Measurements from ENCODE around the gene TMEM132D.
"Not testable (repeated sequence)": the region's sequence is repeated elsewhere in the genome, so short reads cannot be mapped to it uniquely, and the experiment has no call there.

Gene TMEM132D

DNA sequence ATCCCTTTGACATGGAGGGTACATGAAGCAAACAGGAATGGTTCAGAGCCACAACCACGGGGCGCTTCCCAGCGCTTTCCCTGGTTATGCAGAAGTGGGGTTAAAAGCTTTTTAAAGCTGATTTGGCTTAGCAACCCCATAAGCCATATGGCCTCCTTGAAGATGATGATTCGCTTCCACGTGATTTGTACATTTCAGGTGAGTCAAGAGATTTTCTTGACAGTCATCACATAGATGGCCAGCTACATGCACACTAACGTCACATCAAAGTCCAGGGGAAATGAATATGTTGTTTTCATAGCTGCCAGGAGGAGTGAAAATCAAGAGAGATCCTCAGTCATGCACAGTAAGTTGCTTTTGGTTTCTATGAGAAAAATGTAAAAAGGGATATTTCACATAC lies 309.7 kb downstream of the TMEM132D start:
- DNase-seq, result no peak

DNA sequence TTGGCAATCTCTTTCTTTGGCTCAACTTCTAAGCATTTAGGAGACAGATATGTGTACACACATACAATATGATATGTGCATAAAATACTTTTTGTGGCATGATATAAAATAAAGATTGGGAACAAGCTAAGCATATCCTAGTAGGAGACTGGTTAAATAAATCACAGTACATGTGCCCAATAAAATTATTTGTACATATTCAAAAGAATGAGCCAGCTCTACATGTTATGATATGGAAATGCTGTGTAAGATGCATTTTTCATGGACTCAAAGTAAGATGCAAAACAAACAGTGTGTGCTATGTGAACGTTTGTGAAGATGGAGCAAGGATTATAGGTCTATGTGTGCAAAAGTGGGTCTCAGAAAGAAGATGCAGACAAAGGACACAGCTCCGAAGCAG lies 311.4 kb downstream of the TMEM132D start:
- no peak for DNase-seq

GRCh38 chr12:129589503-129589902 lies 314.3 kb downstream of the TMEM132D start:
- DNase-seq, result no peak

DNA sequence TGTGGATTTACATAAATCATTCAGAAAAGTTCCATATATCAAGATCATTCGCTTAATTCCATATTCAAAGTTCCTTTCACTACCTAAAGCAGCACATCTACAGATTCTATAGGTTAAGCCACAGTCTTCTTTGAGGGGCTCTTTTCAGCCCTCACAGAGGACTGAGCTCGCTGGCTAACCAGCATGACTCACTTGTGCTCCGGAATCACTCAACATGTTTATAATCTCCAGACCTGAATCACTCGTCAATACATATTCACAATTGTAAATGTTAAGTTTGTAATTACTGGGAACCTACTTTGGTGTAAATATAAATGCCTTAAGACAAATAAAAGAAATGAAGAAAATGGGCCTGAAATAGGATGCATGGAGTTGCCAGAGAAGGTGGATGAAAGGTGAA lies 315.7 kb downstream of the TMEM132D start:
- DNase-seq, result no peak

- DNase-seq, result no peak
Observed at GRCh38 chr12:129585296-129585695, 318.5 kb downstream of the TMEM132D start.

DNA sequence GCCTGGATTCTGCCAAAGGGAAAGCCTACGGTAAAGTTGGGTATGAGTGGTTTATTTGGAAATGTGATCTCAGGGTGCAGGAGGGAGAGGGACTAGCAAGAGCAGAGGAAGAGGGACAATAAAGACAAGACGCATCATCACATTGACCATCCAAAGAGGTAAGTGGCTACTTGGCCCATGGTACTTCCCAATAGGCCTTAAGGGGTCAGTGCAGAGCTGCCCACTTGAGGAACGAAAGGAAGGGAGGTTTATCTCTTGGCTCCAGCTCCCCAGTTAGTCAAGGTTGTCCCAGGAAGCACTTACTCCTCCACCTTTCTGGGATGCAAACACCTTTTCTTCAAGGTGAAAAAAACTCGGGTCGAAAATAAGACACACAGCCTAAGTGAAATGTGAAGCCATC lies 323.9 kb downstream of the TMEM132D start:
- no peak for DNase-seq

DNA sequence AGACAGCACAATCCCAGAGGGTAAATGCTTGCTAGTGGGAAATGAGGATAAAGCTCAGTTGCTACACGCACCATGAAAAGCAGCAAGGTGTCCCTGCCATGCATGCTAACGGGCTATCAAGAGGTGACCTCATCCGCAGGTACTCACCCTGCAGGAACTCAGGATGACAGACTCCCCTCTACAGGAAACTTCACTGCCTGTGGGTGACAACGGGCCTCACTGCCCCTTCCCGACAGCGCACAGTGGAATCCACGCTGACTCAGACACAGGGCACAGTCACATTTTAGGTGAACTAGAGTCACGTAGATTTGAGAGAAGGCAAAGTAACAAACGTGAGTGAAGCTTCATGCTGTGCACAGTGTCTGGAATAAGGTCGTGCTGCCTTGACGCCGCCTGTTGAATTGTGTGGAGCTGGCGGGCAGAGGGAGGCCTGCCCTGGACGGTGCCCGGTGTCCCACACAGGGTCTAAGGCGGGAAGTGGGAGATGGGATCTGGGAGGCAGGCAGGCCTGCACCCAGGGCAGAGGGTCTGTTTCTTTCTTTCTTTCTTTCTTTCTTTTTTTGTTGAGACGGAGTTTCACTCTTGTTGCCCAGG lies 331.8 kb downstream of the TMEM132D start:
- no peak for DNase-seq

DNA sequence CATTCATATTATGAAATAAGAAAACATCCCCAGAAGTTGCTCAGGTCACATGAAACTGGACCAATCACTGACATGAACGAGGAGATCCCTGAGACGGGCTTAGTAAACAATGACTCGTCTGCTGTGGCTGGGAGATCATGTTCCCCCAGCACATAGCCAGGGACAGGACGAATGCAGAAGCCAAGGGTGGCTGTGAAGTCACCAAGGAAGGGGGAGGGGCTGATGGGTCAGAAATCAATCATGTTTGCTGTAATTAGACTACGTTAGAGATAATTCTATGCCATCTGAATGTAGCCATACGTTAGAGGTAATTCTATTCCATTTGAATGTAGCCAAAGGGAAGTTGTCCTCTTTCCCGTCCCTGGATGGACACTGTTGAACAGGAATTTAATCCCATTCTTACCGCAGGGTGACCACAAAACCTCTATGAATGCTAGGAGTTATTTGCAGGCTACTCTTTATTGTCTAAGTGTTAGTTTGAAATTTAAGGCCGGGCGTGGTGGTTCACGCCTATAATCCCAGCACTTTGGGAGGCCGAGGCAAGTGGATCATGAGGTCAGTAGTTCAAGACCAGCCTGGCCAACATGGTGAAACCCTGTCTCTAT lies 332.9 kb downstream of the TMEM132D start:
- DNase-seq, result no peak

GRCh38 chr12:129566800-129567199 lies 337.0 kb downstream of the TMEM132D start:
- DNase-seq, result no peak

DNA sequence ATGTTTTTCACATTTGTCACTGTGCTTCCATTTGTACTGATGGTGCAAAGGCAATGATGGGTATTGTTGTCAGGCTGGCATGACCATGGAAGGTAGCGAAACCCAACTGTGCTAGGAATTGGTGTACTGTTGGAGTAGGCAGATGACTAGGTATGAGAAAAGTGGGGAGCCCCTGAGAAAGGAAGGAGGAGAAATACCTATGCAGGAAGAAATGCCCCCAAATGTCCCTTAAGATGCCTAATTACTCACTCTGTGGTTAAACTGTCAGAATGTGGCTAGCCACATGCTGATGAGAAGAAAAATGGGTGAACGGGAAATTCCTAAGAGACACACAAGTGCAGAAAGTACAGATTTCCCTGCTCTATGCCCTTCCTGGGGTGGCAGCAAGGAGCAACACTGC lies 339.1 kb downstream of the TMEM132D start:
- DNase-seq, result no peak

- DNase-seq, result no peak
Observed at GRCh38 chr12:129563266-129563665, 340.6 kb downstream of the TMEM132D start.

GRCh38 chr12:129561304-129561703 lies 342.5 kb downstream of the TMEM132D start:
- DNase-seq, result no peak

DNA sequence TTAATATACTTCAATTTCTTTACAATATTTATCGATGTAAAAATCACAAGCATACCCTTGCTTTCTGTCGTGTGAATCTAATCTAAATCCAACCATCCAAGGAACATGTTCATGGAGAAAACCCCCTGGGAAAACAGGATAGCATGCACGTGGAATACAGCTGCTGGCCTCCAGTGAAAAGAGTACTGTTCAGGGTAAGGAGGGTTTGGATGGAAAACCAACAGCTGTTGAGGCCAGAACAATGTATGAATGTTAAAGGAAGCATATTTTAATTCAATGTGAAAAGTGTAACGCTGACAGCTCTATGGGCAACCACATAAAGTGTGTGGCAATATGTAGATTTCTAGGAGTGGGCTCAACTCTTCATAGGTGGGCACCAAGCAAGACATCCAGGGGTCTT lies 344.0 kb downstream of the TMEM132D start:
- DNase-seq, result no peak

GRCh38 chr12:129558036-129558435 lies 345.8 kb downstream of the TMEM132D start:
- no peak for DNase-seq

GRCh38 chr12:129556082-129556481 lies 347.7 kb downstream of the TMEM132D start:
- no peak for DNase-seq

DNA sequence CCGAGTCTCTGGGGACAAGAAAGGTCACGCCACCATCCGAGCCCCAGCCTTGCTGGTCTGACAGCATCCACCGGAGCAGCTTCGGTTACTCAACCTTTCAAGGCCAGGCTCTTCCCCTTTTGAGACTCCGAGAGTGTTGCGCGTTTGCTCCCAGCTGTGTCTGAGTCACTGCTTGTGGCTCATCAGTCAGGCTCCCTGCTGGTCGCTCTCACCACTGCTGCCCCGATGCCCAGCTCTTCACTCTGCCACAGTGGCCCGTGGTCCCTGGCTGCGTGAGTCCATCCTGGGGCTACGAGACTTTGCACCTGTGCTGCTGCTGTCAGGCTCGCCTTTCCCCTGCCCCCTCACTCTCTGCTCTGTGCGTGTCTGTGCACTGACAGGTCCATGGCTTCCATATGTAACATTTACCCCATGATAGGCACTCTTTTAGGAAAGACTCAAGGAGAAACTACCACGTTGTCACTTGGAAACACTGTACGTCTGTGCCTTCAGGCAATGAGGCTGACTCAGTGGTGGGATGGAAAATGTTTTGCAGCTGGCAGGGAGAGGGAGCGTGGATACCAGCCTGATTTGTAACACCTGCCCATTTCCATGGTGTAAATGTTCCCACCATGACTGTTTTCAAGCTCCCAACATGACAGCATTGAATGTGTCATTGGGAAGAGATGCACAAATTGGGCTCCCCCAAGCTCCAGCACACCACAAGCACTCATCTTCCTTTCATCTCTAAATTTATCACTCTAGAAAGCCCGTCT lies 350.7 kb downstream of the TMEM132D start:
- no peak for DNase-seq

DNA sequence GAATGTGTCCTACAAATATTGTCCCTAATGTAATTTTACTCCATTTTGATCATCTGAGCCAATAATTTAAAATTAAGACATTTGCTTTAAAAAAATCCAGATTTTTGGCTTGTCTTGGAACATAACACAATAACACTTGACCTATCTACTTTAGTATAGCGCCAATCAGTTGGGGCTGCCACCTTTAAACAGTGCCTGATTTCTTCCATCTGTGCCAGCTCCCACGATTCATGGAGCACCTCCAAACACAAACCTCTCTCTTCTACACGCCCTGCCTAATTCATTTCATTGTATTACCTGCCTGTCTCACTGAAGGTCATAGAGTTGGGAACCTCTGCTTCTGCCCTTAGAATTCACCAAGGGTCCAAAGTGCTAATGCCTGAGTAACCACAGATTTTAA lies 352.4 kb downstream of the TMEM132D start:
- DNase-seq, result no peak

DNA sequence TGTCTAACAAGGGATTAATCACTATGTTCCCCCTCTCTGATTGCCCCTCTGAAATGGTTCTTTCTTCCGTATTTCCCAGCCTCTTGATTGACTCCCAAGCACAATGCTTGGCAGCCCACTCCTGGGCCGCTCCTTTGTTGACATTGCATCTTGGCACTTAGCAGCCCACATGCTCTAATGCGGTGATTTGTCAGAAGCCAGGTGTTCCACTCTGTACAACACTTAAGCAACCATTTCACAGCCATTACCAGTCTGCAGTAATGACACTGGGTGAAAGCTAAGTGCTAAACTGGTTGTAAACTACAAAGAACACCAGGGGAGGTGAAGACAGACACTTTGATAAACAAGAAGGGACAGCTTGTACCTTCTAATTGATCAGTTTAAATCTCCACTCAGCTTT lies 353.5 kb downstream of the TMEM132D start:
- DNase-seq, result no peak

DNA sequence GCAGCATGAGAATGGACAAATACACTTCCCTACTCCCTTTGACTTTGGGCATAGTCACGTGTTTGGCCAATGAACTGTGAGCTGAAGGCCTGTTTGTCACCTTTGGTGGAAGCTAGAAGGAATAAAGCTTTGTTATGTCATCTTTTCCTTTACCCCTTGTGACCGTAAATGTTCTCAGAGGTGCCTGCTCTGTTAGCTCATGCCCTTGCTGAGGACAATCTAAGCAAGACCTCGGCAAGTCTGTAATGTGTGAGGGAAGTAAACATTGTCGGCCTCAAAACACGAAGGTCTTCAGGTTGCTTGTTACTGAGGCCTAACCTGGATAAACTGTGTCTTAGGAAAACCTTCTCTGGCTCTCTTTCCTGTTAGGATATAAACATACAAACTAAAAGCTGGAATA lies 354.2 kb downstream of the TMEM132D start:
- no peak for DNase-seq

DNA sequence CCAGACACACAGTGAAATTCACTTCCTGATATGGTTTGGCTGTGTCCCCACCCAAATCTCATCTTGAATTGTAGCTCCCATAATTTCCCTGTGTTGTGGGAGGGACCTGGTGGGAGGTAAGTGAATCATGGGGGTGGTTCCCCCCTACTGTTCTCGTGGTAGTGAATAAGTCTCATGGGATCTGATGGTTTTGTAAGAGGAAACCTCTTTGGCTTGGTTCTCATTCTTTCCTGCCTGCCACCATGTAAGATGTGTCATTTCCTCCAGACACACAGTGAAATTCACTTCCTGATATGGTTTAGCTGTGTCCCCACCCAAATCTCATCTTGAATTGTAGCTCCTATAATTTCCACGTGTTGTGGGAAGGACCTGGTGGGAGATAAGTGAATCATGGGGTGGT lies 354.8 kb downstream of the TMEM132D start:
- not testable (repeated sequence) for DNase-seq

DNA sequence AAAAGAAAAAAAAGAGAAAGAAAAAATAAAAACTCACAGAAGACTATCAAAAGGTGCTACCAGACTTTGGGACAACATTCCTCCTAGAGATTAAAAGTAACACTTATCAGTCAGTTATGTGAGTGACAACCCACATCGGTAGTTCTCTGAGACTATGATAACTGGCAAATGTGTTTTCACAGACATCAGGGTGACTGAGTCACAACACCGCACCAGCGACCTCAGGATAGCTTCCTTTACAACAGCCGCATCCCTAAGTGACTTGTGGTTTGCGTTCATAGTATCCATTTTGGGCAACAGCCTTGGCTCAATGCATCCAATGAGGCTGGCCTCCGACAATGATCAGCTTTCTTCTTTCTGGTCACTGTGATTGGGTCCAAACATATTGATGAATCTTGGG lies 359.1 kb downstream of the TMEM132D start:
- no peak for DNase-seq

DNA sequence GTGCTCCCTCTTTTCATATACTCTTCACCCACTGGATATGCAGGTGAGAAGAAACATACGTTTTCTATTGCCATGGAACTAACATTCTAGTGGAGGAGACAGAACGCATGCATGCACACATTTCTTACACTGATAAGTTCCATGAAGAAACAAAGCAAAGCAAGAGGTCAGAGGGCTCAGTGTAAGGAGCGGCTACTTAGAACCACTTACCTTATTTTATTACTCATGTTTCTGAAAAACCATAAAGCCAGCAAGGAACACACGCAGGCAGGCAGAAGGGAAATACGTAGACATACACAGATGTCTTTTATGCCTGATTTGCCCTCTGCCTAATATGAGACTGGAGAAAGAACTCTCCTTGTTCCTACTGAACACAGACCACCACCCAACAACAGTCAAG lies 362.9 kb downstream of the TMEM132D start:
- DNase-seq, result no peak

DNA sequence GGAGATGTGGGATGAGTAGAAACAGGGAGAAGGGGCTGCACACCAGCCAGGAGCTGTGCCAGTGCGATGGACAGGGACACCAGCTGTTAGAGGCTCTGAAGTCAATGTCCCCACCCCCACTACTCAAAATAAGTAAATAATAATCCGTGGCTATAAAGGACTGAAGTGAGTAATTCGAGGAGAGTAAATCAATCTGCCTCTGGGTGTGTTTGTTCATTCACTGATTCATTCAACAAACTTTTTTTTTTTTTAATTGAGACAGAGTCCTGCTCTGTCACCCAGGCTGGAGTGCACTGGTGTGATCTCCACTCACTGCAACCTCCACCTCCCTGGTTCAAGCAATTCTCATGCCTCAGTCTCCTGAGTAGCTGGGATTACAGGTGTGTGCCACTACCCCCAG lies 363.6 kb downstream of the TMEM132D start:
- no peak for DNase-seq
